GM21619 (cell line): ENCODE measurements around the gene RAB4A.

Experiments used
- ATAC-seq: cut with Tn5 transposase; IDR thresholded peaks from one replicate; pipeline ENCODE4 v1.9.1; 2021; ENCODE audit not compliant: unreplicated experiment

Gene RAB4A, protein sequence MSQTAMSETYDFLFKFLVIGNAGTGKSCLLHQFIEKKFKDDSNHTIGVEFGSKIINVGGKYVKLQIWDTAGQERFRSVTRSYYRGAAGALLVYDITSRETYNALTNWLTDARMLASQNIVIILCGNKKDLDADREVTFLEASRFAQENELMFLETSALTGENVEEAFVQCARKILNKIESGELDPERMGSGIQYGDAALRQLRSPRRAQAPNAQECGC

DNA sequence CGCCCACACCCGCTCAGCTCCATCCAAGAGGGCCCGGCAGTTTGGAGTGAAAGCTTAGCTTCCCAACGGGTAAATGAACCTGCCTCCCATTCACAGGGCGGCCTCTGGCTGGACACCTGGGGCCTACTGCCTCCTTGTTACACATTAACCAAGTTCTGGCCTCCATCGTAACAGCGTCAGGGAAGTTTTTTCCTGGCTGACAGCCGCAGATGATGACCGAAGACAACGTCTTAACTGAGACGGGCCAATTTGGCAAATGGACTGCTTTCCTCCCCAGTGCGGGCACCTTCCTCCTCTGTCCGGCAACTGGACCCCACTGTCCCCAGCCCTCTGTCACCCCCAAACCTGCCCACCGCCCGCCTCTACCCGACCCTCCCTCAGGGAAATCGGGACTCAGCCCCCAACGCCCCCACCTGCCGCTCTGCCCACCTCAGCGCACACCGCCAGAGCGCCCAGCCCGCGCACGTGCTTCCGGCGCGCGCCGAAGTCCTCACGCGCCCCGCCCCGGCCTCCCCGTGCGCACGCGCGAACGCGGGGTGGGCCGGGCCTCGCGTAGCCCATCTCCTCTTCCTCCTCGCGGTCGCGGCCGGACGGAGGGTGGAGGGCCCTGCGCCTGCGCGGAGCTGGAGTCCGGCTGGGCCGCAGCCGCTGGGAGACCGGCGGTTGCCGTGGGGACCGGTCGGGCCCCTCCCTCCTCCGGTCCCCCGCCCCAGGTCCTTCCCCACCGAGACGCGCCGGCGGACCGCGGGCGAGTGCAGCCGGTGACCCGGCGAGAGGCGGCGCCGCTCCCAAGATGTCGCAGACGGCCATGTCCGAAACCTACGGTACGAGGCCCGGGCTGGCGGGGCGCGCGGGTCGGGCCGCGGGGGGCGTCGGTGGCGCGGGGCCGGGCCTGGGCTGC, at the start of gene RAB4A:
RAB4A (plus strand) TSS at position 565 of the 901 bp plus-strand sequence; CDS start at position 794, 229 bp downstream.
- ATAC-seq, result peak; percentile 83

DNA sequence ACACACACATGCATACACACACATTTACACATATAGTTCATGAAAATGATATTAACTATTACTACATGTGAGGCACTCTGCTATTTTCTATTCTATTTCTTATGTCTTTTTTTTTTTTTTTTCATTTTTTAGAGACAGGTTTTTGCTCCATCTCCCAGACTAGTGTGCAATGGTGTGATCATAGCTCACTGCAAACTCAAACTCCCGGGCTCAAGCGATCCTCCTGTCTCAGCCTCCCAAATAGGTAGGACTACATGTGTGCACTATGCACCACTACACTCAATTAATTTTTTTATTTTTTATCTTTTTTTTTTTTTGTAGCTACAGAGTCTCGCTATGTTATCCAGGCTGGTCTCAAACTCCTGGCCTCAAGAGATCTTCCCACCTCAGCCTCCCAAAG, 48.8 kb upstream of the RAB4A start:
- no peak for ATAC-seq

DNA sequence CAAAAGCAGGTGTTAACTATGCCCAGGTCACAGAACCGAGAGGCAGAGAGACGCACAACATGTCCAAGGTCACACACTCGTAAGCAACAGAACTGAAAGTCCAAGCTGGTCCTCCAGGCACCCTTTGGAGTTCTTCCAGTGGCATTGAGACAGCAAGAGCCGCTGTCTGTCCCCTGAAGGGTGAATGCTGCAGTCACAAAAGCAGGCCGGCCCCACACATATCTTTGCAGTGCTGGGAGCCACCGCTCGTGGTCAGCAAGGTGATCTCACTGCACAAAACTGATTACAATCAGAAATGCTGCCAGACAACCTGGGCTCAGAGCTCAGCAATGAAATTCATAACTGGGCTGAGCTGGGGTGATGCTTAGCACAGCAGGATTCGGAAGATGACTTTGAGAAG, 47.4 kb upstream of the RAB4A start:
- ATAC-seq, result no peak

DNA sequence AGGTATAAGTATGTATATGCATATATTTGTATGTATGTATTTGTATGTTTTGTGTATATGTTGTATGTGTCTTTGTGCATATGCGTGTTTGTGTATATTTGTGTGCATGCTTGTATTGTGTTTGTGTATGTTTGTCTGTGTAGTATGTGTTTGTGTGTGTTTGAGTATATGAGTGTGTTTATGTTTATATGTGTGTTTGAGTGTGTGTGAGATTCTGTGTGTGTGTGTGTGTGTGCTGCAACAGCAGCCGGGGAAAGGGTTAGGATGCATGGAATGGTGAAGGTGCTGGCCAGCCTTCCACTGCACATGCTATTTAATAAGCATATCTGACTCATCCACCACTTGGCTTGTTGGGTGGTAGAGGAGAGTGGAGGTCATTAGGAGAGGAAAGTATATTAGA, 46.6 kb upstream of the RAB4A start:
- no peak for ATAC-seq

DNA sequence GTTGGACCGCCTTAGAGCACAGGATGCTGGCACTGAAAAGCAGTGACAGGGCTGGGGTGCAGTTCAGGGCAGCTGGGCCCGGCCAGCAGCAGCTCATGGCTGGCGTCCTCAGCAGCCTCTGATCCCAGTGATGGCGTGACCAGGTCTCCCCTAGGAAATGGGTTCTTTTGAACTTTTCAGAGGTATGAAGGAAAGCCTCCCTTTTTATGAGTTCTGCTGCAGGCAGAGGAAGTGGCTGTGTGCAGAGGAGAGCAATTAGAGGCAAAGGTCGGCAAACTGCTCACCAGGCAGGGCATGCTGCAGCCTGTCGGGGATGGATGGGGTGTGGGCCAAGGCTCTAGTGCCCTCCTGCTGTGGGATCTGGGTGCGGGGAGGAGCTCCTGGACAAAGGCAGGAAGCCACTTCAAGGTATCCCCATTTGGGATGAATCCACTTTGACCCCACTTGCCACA, 45.6 kb upstream of the RAB4A start:
- no peak for ATAC-seq

DNA sequence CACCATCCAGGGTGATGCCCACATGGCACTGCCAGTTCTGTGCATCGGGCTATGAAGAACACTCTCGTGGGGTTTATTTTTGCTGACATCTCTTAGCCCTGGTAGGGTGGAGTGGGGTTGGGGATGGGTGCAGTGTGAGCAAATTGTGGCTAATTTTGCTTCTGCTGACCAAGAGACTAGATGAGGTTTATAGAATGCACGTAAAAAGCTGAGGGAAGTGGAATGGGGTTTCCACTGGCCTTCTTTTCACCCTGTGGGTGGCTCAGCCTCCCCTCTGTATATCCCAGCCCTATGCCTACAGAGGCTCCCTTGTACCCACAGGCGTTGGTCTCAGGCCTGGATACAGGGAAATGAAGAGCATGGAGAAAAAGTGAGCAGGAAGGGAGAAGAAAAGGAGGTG, 44.1 kb upstream of the RAB4A start:
- no peak for ATAC-seq

DNA sequence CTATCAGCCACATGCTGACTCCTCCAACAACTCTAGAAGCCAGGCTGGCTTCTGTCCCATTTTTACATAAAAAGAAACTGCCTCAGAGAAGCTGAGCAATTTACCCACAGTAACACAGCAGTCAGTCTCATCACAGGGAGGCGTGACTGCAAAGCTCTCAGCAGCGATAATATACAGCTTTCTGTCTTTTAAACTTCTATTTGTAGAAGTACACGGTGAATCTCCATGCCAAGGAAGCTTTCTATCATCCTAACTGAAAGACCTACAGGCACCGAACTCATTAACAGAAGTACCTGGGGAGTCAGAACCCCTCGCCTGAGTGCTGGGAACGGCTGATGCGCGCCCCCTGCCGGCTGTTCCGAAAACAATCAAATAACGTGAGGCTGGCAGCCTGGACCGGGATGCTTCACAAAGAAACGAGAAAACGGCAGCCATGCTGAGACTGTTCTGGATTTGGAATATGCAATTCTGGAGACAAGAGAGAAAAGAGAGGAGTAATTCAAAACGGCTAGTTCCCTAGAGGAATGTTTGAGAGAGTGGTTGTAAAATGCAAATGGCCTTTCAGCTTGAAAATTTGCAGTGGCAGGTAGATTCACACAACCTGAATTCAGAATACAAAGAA, 43.5 kb upstream of the RAB4A start:
- ATAC-seq, result no peak

DNA sequence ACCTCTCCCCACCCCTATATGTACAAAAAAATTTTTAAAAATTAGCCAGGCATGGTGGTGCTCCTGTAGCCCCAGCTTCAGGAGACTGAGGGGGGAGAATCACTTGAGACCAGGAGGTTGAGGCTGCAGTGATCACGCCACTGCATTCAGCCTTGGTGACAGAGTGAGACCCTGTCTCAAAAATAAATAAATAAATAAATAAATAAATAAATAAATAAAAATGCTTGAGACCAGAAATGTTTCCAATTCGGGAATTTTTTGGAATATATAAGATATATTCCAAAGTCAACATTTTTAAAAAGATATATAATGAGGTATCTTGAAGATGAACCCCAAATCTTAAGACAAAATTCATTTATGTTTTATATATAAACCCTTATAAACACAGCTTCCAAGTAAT, 42.4 kb upstream of the RAB4A start:
- ATAC-seq, result no peak

DNA sequence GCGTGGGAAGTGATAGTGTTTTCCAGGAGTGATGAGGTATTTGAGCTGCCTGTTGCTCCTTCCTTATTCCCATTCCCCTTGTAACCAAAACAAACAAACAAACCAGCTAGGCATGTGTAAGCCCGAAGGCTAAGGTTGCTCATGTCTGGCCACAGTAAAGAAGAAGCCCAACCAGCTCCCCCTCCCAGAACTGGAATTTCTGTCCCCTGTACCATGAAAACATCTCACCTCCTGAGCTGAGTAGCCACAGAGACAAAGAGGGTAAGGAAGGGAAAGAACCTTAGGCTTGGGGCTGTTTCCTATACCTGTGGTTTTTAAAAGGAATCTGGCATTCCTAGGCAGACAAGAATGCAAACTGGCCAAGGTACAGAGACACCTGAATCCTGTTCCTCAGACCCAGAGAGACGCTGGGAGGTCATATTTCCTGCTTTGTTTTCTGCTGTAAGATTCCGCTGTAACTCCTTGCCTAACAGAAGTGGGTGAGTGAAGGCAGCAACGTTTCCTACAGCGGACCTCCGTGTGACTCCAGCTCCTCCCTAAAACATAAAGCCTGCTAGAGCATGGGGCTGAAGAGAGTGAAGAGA, 41.7 kb upstream of the RAB4A start:
- ATAC-seq, result no peak

DNA sequence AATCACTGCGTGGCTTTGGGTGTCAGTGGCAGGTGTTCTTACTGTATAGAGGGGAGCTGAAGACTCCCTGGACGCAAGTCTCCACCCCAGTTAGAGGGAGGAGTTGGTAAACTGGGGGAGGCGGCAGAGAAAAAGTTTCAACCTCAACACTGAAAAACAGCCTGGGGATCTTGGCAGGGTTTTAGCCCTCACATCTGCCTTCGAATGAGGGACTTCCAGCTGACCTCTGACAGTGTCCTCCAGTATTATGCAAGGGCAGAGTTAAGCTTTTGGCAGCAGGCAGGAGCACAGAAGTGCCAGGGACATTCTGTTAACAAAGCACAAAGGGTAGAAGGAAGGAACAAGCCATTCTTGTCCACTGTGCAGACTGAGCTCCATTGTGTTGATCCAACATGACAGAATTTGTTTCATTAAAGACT, 41.2 kb upstream of the RAB4A start:
- no peak for ATAC-seq

DNA sequence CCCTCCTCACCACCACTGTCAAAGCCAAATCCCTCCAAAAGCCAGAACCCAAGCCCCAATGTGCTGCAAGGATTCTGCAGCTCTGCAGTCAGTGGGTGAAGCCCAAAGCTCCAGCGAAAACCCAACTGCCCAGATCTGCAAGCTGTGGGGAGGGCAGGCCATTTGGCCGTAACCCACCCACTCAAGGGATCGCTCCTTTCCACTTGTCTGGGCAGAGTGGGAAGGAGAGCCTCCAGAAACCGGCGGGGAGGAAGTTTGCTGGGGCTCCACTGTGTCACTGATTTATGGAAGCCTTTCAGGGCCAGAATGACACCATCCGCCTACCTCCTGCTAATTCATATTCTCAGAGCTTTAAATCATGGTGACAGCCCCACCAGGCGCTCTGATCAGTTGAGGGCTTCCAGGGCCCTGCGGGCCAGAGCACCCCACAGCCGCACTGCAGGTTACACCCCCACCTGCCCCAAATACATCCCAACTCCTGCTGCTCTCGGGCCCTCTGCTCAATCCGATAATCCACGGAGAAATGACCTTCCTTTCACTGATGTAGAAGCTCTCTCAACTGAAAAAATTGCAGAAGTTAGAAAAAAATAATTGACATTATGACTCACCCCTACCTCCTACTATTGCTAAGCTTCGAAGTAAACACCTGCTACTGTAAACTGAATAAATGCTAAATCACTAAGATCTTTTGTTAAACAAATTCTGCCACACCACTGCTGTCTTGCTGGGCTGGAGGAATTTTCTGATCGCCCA, 40.6 kb upstream of the RAB4A start:
- no peak for ATAC-seq

DNA sequence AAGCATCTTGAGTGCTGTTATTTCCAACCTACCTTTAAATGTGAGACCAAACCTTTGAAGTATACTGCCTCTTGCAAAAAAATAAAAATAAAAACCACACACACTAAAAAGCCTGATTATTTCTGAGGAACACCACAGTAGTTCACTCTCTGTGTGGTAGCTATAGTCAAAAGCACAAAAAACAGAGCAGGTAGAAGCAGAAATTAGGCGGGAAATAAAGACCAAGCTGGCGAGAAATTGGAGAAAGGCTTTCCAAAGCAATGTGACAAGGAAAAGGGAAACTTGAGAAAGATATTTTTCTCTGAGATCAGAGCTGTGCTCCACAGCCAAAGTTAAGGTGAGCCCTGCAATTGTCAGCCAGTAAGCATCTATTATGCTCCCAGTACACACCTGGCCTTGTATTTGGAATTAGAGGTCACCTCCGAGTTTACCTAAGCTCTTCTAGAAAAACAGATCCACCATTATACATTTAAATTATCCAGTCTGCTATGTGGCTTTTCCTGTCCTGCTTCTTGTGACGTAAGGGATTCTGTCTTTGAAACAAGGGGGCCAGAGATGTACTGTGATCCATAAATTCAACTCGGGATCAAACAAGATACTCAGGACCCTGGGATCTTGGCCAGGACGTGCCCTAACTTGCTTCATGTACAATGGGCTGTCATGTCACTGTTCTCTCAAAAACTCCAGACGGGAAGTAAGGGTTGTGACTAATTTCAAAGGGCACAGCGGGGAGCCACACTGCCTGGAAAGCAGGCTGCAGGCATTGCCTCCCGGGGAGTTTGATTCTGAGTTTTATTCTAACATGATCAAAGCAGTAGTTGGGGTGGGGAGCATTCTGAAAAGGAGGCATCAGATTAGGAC, 39.8 kb upstream of the RAB4A start:
- no peak for ATAC-seq

DNA sequence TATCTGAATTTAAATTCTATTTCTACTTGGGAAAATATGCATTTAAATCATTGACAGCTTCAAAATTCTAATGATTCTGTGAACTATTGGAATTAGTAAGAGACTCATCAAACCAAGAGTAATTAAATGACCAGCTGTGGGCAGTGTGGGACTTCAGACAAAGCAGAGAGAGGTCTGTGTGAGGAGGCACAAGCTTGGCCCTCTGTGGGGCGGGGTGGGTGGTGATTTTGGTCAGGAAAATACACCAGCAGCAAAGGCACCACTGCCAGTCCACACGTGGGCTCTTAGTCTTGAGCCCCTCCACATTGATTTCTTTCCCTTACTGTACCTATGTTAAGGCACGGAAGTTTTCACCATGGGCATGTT, 39.2 kb upstream of the RAB4A start:
- ATAC-seq, result no peak

DNA sequence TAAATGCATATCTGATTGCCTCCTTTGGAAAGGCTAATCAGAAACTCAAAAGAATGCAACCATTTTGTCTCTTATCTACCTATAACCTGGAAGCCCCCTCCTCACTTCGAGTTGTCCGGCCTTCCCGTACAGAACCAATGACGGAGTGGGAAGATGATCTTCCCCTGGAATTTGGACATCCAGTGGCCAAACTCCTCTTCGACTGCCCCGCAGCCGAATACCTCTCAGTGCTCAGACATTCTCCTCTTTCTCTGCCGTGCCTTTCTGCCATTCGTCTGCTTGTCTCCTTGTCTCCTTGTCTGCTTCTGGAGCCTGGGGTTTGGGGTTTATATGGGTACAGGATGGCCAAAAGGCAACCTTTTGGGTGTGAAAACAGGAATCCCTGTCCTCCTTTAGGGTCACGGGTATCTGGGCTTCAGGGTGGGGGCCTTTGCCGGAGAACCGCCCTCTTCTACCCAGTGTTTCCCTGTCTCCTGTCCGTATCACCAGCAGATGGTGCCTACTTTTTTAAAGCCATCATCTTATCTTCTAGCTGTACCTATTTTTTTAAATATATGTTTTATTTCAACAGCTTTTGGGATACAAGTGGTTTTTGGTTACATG, 35.9 kb upstream of the RAB4A start:
- ATAC-seq, result no peak

DNA sequence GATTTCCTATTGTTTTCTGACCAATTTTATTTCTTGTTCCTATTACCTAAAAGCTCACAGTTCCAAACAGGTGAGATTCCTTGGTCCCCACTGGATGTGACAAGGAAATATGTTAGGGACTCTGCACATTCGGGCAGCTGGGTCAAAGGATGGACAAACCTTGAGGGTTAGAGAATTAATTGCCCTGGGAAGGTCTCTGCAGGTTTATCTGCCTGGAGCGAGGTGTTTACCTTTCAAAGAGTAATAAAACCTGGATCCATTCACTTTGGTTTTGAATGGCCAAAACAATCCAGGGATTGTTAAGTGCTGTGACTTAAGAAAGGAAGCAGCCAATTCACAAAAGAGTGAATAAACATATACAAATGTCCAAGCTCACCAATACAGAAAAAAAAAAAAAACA, 33.6 kb upstream of the RAB4A start:
- ATAC-seq, result no peak

DNA sequence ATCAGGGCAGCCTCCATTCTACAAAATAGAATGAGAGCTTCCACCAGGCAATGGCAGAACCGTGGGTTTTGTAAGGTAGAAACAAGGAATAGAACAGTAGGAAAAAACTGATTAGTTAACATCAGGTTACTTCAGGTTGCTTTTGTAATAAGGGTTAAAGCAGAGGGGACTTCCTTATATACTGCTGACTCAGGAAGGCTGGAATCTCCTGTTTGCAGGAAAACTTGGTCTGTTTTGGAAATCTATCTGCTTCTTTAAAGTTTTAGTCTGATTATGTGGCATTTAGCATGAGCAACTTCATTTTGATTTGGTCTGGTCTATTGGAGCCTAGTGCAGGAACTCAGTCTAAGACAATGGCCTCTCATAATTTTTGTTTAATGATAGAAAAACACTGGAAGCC, 32.7 kb upstream of the RAB4A start:
- no peak for ATAC-seq

DNA sequence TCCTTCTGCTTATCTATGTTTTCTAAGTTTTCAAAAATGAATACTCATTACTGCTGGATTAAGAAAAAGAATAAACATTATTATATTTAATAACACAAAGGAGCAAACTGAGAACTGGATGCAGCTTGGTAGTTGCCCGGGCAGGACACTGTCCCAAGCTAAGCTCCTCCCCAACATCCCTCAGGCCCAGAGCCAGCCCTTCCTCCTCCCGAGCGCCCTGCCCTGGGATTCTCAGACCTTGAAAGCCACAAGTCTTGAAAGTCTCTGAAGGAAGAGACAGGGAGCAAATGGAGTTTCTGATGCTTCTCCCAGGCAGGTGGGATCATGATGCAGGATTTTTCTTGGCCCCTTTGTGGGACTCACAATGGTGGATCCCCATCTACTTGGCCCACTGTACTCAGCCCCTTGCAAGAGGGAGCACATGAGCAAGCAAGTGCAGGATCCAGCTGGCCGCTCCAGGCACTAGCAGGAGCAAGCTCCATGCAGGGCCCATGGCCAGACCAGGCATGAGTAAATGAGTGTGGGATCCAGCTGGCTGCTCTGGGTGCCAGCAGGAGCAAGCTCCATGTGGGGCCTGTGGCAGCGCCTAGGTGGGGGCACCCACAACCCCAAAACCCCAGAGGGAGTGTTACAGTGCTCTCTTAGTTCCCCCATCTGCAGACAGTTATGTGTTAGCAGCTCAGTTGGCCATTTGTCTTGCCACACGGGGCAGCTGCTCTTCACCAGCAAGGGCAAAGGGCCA, 32.1 kb upstream of the RAB4A start:
- ATAC-seq, result no peak

DNA sequence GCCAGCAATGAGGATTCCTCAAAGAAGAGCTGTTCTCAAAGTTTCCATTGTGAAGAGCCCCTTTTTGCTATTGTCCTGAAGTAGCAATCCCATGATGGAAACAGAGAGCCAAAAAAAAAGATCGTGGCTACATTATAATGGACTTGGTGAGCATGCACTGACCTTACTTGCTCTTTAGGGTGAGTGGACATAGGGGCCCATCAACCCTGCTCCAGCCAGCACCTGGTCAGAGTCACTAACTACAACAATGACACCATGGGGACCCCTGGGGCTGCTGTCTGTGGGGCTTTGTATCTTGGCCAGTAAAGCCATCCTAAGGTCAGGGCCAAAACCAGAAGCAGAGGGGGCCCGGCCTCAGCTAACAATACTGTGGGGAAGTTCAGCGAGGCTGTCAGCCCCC, 30.4 kb upstream of the RAB4A start:
- no peak for ATAC-seq

DNA sequence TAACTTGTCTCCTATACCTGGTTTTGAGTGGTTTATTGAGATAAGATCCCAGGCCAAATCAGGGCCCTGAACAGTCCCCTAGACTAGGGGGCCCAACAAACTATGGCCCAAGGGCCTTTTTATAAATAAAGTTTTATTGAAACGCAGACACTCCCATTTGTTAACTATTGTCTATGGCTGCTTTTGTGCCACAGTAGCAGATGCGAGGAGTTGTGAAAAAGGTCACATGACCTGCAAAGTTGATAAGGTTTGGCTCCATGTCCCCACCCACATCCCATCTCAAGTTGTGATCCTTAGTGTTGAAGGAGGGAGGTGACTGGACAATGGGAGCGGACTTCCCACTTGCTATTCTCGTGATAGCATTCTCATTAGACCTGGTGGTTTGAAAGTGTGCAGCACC, 29.5 kb upstream of the RAB4A start:
- no peak for ATAC-seq
